HG03060 (cell line): ENCODE measurements around the gene CRTC3.
"Not testable (repeated sequence)": the region's sequence is repeated elsewhere in the genome, so short reads cannot be mapped to it uniquely, and the experiment has no call there.

Experiments
- ATAC-seq: cut with Tn5 transposase; IDR thresholded peaks from one replicate; pipeline ENCODE4 v1.9.1; 2021; ENCODE audit warnings: low read depth, moderate number of reproducible peaks; ENCODE audit not compliant: unreplicated experiment

The CRTC3 gene

GRCh38 chr15:90618330-90619125, 88.8 kb downstream of the CRTC3 start:
- ATAC-seq, result no peak

- no peak for ATAC-seq
Observed at GRCh38 chr15:90619468-90619867, 89.7 kb downstream of the CRTC3 start.

- ATAC-seq, result no peak
Observed at GRCh38 chr15:90619939-90620338, 90.2 kb downstream of the CRTC3 start.

DNA sequence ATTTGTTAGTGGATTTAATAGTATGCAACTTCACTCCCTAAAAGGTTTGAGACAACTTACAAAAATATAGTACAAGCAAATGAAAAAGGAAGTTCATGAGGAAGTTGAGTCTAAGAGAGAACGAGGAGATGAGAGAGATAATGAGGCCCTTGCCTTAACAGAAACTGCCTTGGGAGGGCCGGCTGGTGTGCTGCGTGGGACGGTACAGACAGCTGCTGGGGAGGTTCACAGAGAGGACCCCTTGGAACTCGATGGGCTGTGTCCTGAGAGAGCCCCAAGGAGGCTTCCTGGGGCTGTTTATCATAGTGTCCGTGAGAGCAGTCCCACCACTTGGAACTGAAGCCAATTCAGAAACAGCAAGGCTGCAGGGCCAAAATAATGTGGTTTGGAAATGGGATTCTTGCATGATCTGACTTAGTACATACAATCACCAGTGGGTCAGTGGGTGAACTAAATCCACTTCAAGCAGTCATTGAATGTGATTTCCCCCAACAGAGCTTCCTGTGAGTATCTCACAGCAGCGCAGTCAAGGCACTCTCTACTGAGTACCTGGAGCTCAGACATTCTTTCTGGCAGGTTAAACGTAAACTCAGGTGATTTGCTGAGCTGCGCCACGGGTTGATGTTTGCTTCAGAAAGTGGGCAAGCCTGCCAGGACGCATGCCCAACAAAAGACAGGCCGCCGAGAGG, 90.8 kb downstream of the CRTC3 start:
- no peak for ATAC-seq

- ATAC-seq, result no peak
Observed at GRCh38 chr15:90623854-90624253, 94.1 kb downstream of the CRTC3 start.

DNA sequence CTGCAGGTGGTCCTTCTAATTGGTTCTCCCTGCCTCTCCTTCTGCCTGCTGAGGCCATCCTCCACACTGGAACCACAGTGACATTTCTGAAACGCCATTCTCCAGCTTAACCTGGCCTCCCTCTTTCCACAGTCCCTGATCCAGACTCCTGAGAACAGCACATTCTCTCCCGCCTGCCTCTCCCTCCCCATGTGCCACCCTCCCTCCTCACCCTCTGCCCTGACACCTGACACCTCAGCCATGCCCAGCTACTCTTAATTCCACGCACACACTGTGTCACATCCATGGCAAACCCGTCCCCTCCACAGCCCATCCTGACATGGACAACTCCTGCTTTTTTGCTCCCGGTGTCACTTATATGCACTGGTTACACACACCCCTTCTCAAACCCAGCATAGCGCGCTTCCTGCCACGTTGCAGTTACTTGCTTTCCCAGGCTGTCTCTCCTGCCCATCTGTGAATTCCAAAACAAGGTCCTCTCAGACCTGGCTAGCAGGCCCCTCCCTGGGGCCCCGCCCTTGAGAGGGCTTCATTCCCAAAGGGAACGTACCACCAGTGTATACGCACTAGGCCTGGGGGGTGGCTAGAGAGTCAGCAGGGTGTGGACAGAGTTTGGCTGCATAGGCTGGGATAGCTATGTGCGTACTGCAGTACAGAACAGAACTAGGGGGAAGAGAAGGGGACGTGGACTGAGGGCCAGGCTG, 94.7 kb downstream of the CRTC3 start:
- no peak for ATAC-seq

GRCh38 chr15:90625037-90625436, 95.3 kb downstream of the CRTC3 start:
- ATAC-seq, result no peak

DNA sequence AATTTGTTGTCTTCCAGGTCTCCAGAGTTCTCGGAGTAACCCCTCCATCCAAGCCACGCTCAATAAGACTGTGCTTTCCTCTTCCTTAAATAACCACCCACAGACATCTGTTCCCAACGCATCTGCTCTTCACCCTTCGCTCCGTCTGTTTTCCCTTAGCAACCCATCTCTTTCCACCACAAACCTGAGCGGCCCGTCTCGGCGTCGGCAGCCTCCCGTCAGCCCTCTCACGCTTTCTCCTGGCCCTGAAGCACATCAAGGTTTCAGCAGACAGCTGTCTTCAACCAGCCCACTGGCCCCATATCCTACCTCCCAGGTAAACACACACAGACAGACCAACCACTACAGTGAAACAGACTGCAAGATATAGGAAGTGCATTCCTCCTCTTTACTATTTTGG, 99.5 kb downstream of the CRTC3 start:
- no peak for ATAC-seq

DNA sequence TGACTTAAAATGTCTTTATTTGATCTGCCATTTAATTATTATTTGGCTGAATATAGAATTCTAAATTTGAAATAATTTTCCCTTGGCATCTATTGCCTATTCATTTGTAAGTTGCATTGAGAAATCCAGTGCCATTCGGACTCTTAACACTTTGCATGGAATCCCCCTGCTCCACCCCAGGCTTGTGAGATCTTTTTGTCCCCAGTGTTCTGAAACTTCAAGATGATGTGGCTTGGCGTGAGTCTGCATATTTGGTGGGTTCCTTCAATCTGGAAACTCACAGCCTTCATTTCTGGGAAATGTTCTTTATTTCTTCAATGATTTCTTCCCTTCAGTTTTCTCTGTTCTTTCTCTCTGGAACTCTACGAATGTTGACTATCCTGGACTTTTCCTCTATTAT, 103.6 kb downstream of the CRTC3 start:
- ATAC-seq, result no peak

DNA sequence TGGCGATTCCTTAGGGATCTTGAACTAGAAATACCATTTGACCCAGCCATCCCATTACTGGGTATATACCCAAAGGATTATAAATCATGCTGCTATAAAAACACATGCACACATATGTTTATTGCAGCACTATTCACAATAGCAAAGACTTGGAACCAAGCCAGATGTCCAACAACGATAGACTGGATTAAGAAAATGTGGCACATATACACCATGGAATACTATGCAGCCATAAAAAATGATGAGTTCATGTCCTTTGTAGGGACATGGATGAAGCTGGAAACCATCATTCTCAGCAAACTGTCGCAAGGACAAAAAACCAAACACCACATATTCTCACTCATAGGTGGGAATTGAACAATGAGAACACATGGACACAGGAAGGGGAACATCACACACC, 107.3 kb downstream of the CRTC3 start:
- ATAC-seq, result not testable (repeated sequence)

- ATAC-seq, result no peak
Observed at GRCh38 chr15:90637693-90638092, 108.0 kb downstream of the CRTC3 start.

DNA sequence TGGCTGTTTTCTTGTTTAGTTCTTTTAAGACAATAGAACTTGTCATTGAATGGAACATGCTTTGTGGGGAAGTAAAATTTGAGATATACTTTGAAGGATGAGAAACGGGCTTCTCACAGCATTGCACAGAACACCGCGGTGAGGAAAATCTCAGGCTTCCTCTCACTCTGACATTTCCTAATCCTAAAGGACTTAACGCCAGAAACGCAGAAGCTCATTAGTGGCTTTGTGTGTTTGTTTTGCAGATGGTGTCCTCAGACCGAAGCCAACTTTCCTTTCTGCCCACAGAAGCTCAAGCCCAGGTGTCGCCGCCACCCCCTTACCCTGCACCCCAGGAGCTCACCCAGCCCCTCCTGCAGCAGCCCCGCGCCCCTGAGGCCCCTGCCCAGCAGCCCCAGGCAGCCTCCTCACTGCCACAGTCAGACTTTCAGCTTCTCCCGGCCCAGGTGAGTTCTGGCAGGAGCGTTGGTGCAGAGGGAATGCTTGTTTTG, 108.5 kb downstream of the CRTC3 start:
- ATAC-seq, result no peak

- no peak for ATAC-seq
Observed at GRCh38 chr15:90638963-90639362, 109.2 kb downstream of the CRTC3 start.

DNA sequence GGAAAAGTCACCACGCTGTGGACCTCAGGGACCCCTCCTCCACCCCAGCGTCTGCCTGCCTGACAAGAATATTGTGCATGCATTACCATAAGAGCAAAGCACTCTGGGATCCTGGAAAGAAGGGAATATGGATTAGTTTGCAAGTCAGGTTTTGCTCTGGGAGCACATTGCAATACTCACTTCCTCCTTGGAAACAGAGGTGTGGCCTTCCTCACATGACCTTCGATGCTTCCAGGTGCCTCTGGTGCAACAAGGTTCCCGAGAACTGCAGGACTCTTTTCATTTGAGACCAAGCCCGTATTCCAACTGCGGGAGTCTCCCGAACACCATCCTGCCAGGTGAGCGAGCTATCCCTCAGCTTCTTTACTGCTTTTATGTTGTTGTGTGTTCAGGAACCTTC, 111.1 kb downstream of the CRTC3 start:
- no peak for ATAC-seq

- ATAC-seq, result no peak
Observed at GRCh38 chr15:90641581-90642463, 112.1 kb downstream of the CRTC3 start.

DNA sequence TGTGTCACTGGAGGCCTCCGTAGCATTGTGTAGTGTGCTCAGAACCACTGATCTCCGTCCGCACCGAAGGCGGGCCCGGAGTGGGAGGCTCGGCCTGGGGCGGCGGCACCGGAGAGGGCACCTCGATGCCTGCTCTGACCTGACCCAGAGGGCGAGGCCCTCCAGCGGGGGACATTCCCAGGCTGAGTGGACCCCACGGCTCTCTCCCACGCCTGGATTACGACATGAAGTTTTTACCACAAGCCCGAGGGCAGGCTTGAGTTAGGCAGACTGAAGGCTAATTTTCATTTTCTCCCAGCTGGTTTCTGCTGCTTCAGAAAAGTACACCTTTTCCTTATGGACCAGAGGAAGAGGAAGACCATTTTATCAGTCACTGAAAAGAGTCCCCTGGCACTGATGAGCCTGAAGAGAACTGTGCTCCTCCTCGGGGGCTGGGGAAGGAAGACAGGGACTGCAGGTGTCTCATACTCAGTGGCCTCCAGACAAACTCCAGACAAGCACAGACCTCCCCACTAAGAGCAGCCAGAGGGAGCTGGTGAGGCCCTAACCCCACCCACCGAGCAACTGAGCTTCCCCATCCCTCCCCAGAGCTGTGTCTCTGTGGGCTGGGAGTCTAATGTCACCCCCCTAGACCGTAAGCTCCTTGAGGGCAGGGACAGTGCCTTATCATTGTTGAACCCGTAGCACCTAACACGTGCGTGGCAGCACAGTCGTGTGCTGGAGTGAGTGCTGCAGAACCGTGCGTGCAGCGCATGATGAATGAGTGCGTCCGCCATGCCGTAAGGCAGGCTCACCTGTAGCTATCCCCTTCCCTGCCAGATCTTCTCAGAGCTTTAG, 113.0 kb downstream of the CRTC3 start:
- no peak for ATAC-seq

DNA sequence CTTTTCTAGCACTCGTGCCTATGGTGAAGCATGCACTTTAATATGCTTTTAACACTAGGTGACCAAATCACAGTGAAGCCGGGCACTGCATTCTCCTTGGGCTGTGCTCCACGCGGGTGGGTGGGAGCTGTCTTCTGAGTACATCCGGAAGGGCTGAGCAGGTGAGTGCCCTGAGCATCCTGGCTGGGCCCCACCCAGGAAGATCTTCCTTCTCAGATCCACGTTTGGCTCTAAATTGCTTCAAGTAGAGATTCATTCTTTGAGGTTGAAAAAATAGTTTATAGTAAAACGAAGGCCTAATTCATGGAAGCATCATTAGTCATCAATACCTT, 113.5 kb downstream of the CRTC3 start:
- no peak for ATAC-seq

- no peak for ATAC-seq
Observed at GRCh38 chr15:90644526-90644925, 114.8 kb downstream of the CRTC3 start.

DNA sequence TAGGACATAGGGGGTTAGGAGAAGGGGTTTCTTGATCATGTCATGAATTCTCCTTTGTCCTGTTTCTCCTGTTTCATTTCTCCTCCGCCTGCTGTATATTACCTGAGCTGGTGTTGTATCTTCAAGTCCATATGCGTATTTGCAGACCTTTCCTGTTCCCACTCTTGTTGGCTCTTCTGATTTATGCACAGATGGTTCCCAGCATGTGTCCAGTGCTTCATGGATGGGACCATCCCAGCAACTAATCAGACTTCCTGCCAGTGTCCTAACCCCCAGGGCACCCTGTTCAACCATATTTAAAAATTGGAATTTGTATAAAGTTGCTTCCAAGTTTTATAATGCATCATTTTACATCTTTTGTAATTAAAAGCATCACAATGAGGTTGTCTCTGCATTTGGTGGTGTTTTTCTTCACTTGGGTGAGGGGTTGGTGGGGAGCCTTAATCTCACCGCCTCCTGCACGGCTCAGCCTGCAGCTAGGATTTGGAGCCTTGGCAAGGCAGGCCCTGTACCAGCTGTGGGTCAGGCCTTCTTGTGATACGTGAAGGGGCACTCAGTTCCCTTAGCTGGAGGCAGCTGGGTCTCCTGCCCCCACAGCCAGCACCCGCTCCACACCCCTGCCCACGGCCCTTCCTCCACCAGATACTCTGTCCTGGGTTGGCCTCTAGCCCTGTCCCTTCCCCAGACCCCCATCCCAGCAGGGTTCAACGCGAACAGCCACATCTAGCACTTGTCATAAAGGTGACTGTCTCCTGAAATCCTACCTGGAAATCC, 115.4 kb downstream of the CRTC3 start:
- no peak for ATAC-seq
